ENCODE results near the gene DLL3.

- TF ChIP-seq CBFB (CRISPR knock-in tag; IDR thresholded peaks at IDR 0.05; ENCODE audit: low read depth): no peak
- TF ChIP-seq MYBL2 (CRISPR knock-in tag; IDR thresholded peaks at IDR 0.05): no peak
- no peak for TF ChIP-seq CTCF (IDR thresholded peaks at IDR 0.05)
- TF ChIP-seq HMGXB4 (CRISPR knock-in tag; IDR thresholded peaks at IDR 0.05): no peak
- no peak for TF ChIP-seq KAT7 (CRISPR knock-in tag; IDR thresholded peaks at IDR 0.05; ENCODE audit: borderline replicate concordance)
- TF ChIP-seq TEAD4 (CRISPR knock-in tag; IDR thresholded peaks at IDR 0.05): no peak
- TF ChIP-seq NR2C2 (CRISPR knock-in tag; IDR thresholded peaks at IDR 0.05): no peak
- no peak for TF ChIP-seq CREB1 (CRISPR knock-in tag; IDR thresholded peaks at IDR 0.05)
- TF ChIP-seq SMAD3 (CRISPR knock-in tag; IDR thresholded peaks at IDR 0.05; ENCODE audit: borderline replicate concordance): no peak
- TF ChIP-seq ATF1 (CRISPR knock-in tag; IDR thresholded peaks at IDR 0.05): no peak
- TF ChIP-seq JUN (CRISPR knock-in tag; IDR thresholded peaks at IDR 0.05): no peak
- no peak for TF ChIP-seq ATF3 (CRISPR knock-in tag; conservative IDR thresholded peaks at IDR 0.05)
These were observed 35.0 kb downstream of the DLL3 start for GRCh38 chr19:39533791-39534190.

All from WTC11 (cell line).